H9 (cell line): ENCODE results near the gene KRT6B. TPM values are rescaled to one million over a fixed set of nuclear protein-coding genes. Genes with fewer than 3 reads are reported as not detected.

Experiments
- DNase-seq: peaks from one replicate; pipeline ENCODE4 v3.0.0-alpha.2; 2017
- H2AFZ ChIP-seq: one replicate; pipeline ENCODE4 v1.6.1; 2013; ENCODE audit warnings: mild to moderate bottlenecking, low read length, control low read depth, moderate library complexity
- H2AK5ac ChIP-seq: 2 replicates; pipeline ENCODE4 v1.6.1; 2013; ENCODE audit warnings: low read length, control low read depth, mixed read lengths; ENCODE audit not compliant: insufficient read length
- H2BK120ac ChIP-seq: one replicate; pipeline ENCODE4 v1.6.1; 2013; ENCODE audit warnings: low read depth, mild to moderate bottlenecking, low read length, control low read depth, inconsistent platforms; ENCODE audit not compliant: poor library complexity, severe bottlenecking
- H2BK12ac ChIP-seq: 2 replicates; pipeline ENCODE4 v1.6.1; 2013; ENCODE audit warnings: low read length, control low read depth, mixed read lengths, low read depth; ENCODE audit not compliant: insufficient read length
- H2BK15ac ChIP-seq: 2 replicates; pipeline ENCODE4 v1.6.1; 2013; ENCODE audit warnings: low read depth, low read length, control low read depth
- H2BK20ac ChIP-seq: one replicate; pipeline ENCODE4 v1.6.1; 2013; ENCODE audit warnings: low read depth, mild to moderate bottlenecking, low read length, control low read depth, inconsistent platforms; ENCODE audit not compliant: poor library complexity, severe bottlenecking
- H2BK5ac ChIP-seq: 2 replicates; pipeline ENCODE4 v1.6.1; 2013; ENCODE audit warnings: low read length, control low read depth, mixed read lengths; ENCODE audit not compliant: insufficient read length
- H3K14ac ChIP-seq: 2 replicates; pipeline ENCODE4 v1.6.1; 2013; ENCODE audit warnings: low read length, control low read depth; ENCODE audit not compliant: insufficient read depth
- H3K18ac ChIP-seq: 2 replicates; pipeline ENCODE4 v1.6.1; 2013; ENCODE audit warnings: low read depth, mild to moderate bottlenecking, mixed read lengths, low read length, control low read depth; ENCODE audit not compliant: insufficient read length
- H3K23ac ChIP-seq: 2 replicates; pipeline ENCODE4 v1.6.1; 2013; ENCODE audit warnings: low read length, control low read depth, mixed read lengths, low read depth; ENCODE audit not compliant: insufficient read length
- H3K23me2 ChIP-seq: 2 replicates; pipeline ENCODE4 v1.6.1; 2013; ENCODE audit warnings: low read depth, mild to moderate bottlenecking, mixed read lengths, low read length, control low read depth; ENCODE audit not compliant: insufficient read length, poor library complexity, severe bottlenecking
- H3K27ac ChIP-seq: 2 replicates; pipeline ENCODE4 v1.5.1; 2013; ENCODE audit warnings: low read length, control low read depth, mixed read lengths, low read depth; ENCODE audit not compliant: insufficient read length
- H3K27me3 ChIP-seq: 2 replicates; pipeline ENCODE4 v1.6.1; 2013; ENCODE audit warnings: low read length, control low read depth, inconsistent platforms; ENCODE audit not compliant: insufficient read depth
- H3K4ac ChIP-seq: 2 replicates; pipeline ENCODE4 v1.6.1; 2013; ENCODE audit warnings: low read depth, mild to moderate bottlenecking, control low read depth, inconsistent platforms, low read length, moderate library complexity
- H3K4me1 ChIP-seq: 2 replicates; pipeline ENCODE4 v1.6.1; 2013; ENCODE audit warnings: low read length, control low read depth, inconsistent platforms; ENCODE audit not compliant: insufficient read depth
- H3K4me2 ChIP-seq: 2 replicates; pipeline ENCODE4 v1.6.1; 2013; ENCODE audit warnings: low read length, control low read depth, mixed read lengths; ENCODE audit not compliant: insufficient read length, insufficient read depth
- H3K56ac ChIP-seq: 2 replicates; pipeline ENCODE4 v1.6.1; 2013; ENCODE audit warnings: low read depth, mild to moderate bottlenecking, mixed read lengths, low read length, control low read depth; ENCODE audit not compliant: insufficient read length
- H3K79me1 ChIP-seq: 2 replicates; pipeline ENCODE4 v1.6.1; 2013; ENCODE audit warnings: low read depth, mild to moderate bottlenecking, moderate library complexity, low read length, control low read depth, inconsistent platforms; ENCODE audit not compliant: insufficient read depth, poor library complexity, severe bottlenecking
- H3K79me2 ChIP-seq: 2 replicates; pipeline ENCODE4 v1.6.1; 2013; ENCODE audit warnings: low read length, control low read depth, inconsistent platforms; ENCODE audit not compliant: insufficient read depth
- H3K9ac ChIP-seq: 2 replicates; pipeline ENCODE4 v1.6.1; 2013; ENCODE audit warnings: low read length, control low read depth, mixed read lengths; ENCODE audit not compliant: insufficient read length; ENCODE audit errors: extremely low read depth
- H3K9me3 ChIP-seq: one replicate; pipeline ENCODE4 v1.6.1; 2013; ENCODE audit warnings: low read depth, low read length, inconsistent platforms; ENCODE audit not compliant: control insufficient read depth
- H3T11ph ChIP-seq: one replicate; pipeline ENCODE4 v1.6.1; 2013; ENCODE audit warnings: mild to moderate bottlenecking, low read length, control low read depth, inconsistent platforms
- H4K20me1 ChIP-seq: one replicate; pipeline ENCODE4 v1.6.1; 2013; ENCODE audit not compliant: control insufficient read depth, insufficient read length, insufficient read depth
- H4K5ac ChIP-seq: 2 replicates; pipeline ENCODE4 v1.6.1; 2013; ENCODE audit warnings: low read depth, mild to moderate bottlenecking, mixed read lengths, low read length, control low read depth; ENCODE audit not compliant: insufficient read length
- H4K8ac ChIP-seq: replicated peaks from 2 replicates; pipeline ENCODE4 v1.6.1; 2013; ENCODE audit warnings: low read length, control low read depth, mixed read lengths, low read depth; ENCODE audit not compliant: insufficient read length
- H4K91ac ChIP-seq: 2 replicates; pipeline ENCODE4 v1.6.1; 2013; ENCODE audit warnings: low read depth, mild to moderate bottlenecking, moderate library complexity, mixed read lengths, low read length, control low read depth; ENCODE audit not compliant: insufficient read length
- H3K27ac Mint-ChIP-seq, 3 experiments: 2 replicates in 2 of 3; 3 replicates in 1 of 3; pipeline ENCODE4 v1.8.0; 2020 to 2021; ENCODE audit warnings: mixed read lengths in 3 of 3, mild to moderate bottlenecking in 1 of 3, moderate library complexity in 1 of 3
- H3K27me3 Mint-ChIP-seq: 2 replicates; pipeline ENCODE4 v1.8.0; 2021; ENCODE audit warnings: low read depth, mild to moderate bottlenecking, moderate library complexity, mixed read lengths
- H3K36me3 Mint-ChIP-seq, 3 experiments: 2 replicates in 2 of 3; 3 replicates in 1 of 3; pipeline ENCODE4 v1.8.0; 2020 to 2021; ENCODE audit warnings: low read depth in 3 of 3, mixed read lengths in 3 of 3; ENCODE audit not compliant: insufficient read depth in 1 of 3
- H3K4me1 Mint-ChIP-seq, 2 experiments: 2 replicates each; pipeline ENCODE4 v1.8.0; 2020; ENCODE audit warnings: mixed read lengths in 2 of 2
- H3K4me3 Mint-ChIP-seq, 2 experiments: 2 replicates in 1 of 2; 3 replicates in 1 of 2; pipeline ENCODE4 v1.8.0; 2020 to 2021; ENCODE audit warnings: mild to moderate bottlenecking in 2 of 2, mixed read lengths in 2 of 2, moderate library complexity in 1 of 2
- H3K9me3 Mint-ChIP-seq, 2 experiments: 2 replicates in 1 of 2; 3 replicates in 1 of 2; pipeline ENCODE4 v1.8.0; 2020; ENCODE audit warnings: mild to moderate bottlenecking in 2 of 2, mixed read lengths in 2 of 2, moderate library complexity in 1 of 2
- CTCF ChIP-seq: fragments of 200-600 bp; sonication (generic); conservative IDR thresholded peaks from 3 replicates; pipeline ENCODE4 v1.8.0; 2021; ENCODE audit warnings: antibody characterized with exemption, mild to moderate bottlenecking
- WGBS: extraction: QIAGEN DNeasy Blood & Tissue Kit; methylation state at CpG from one replicate; pipeline ENCODE4 v1.1.7; 2013; ENCODE audit warnings: missing lambda C conversion rate, low lambda C conversion rate, mixed read lengths; ENCODE audit not compliant: insufficient read length; ENCODE audit errors: extremely low coverage; 5-methylcytosine and 5-hydroxymethylcytosine counted together
- total RNA-seq: library from RNA; stranded (reverse); gene quantifications from 2 replicates; pipeline ENCODE4 v1.2.1, GENCODE V29; 2021

The KRT6B gene
- total RNA-seq, 1 experiment from 2014 or later, result not detected

GRCh38 chr12:52445876-52446275 lies 6.1 kb downstream of the KRT6B start:
- Histone ChIP-seq H4K20me1 (no peaks in the 10 kb centered on the region), H3K9me3 (no peaks in the 10 kb centered on the region), H2BK20ac (no peak overlapping the region), H2BK12ac (no peak overlapping the region), H3K9ac (no peak overlapping the region), H3K79me1 (no peaks in the 10 kb centered on the region), H3K4me1 (0 out of 2 replicates have a peak, but pooled peaks cover 2% of the 10 kb centered on the region), H3K4me2 (no peak overlapping the region), H3K4ac (no peak overlapping the region), H2BK5ac (no peak overlapping the region), H4K91ac (no peak overlapping the region), H3K56ac (no peak overlapping the region), H3K27ac (no peak overlapping the region), H3K23me2 (no peaks in the 10 kb centered on the region), H3K14ac (no peak overlapping the region), H3K79me2 (no peaks in the 10 kb centered on the region), H2BK120ac (no peak overlapping the region), H2BK15ac (no peak overlapping the region), H4K8ac (no peak overlapping the region), H4K5ac (no peak overlapping the region), H3K18ac (no peak overlapping the region), H3K23ac (no peak overlapping the region), H3K27me3 (peaks cover 3% of the 10 kb centered on the region; the same call in 1 of the 2 replicates), H2AFZ (no peak overlapping the region), H3T11ph (no peak overlapping the region), H2AK5ac (no peak overlapping the region)
- WGBS, result no CpG with 5 or more reads among the region's 3 CpGs
- Mint-ChIP-seq H3K9me3 (no peaks in the 10 kb centered on the region), H3K27ac (no peak overlapping the region; a peak in 1 of 7 replicates), H3K4me1 (peaks cover 20 to 25% of the 10 kb centered on the region in 2 experiments), H3K4me3 (no peak overlapping the region), H3K36me3 (no peaks in the 10 kb centered on the region), H3K27me3 (peaks cover 23% of the 10 kb centered on the region)
- no peak for DNase-seq
- TF ChIP-seq CTCF, result no peak
